GM12801 (cell line): Measurements from ENCODE around the gene PAX6.

Experiments used
- TF ChIP-seq, protein P1 (sequence below): IDR thresholded peaks from one replicate; pipeline ENCODE4 v1.5.1; 2011; ENCODE audit warnings: control low read depth; ENCODE audit not compliant: insufficient read length; ENCODE audit errors: extremely low read depth

The PAX6 gene

GRCh38 chr11:31796499-31797189 is 14.5 kb downstream of the PAX6 start:
- TF ChIP-seq, protein P1, sequence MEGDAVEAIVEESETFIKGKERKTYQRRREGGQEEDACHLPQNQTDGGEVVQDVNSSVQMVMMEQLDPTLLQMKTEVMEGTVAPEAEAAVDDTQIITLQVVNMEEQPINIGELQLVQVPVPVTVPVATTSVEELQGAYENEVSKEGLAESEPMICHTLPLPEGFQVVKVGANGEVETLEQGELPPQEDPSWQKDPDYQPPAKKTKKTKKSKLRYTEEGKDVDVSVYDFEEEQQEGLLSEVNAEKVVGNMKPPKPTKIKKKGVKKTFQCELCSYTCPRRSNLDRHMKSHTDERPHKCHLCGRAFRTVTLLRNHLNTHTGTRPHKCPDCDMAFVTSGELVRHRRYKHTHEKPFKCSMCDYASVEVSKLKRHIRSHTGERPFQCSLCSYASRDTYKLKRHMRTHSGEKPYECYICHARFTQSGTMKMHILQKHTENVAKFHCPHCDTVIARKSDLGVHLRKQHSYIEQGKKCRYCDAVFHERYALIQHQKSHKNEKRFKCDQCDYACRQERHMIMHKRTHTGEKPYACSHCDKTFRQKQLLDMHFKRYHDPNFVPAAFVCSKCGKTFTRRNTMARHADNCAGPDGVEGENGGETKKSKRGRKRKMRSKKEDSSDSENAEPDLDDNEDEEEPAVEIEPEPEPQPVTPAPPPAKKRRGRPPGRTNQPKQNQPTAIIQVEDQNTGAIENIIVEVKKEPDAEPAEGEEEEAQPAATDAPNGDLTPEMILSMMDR: no peak

DNA sequence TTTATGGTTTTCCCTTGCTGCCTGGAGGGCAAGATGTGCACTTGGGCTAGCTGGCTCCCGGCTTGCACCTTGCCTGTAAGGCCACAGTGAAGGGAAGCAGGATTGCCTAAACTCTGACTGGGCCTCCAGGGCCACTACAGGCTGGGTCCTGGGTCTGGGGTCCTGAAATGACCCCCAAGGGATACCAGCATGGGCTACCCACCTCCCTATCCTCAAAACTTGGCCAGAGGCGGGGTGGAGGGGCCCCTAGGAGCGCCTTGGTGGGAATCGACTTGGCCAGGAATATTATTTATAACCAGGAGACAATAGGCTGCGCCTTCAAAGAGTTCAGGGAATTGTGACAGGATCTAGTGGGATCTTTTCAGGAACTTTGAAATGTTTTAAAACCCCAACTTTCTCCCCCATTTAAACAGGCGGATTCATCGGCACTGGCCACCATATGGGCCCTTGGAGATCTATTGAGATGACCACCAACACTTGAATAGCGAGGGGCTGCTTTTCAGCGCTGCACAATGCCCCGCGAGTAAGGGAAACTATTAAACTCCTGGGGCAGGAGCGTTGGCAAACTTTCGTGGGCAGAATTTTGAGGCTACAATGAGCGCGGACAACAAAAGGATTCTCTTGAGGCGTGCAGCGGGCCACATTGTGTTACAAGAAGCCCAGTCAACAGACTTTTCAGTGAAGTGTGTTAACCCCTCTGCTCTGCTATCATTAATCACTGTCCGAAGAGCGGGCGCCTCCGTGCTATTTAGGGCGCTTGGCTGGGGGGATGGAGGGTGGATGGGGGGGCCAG is 15.2 kb downstream of the PAX6 start:
- TF ChIP-seq, protein P1: no peak

DNA sequence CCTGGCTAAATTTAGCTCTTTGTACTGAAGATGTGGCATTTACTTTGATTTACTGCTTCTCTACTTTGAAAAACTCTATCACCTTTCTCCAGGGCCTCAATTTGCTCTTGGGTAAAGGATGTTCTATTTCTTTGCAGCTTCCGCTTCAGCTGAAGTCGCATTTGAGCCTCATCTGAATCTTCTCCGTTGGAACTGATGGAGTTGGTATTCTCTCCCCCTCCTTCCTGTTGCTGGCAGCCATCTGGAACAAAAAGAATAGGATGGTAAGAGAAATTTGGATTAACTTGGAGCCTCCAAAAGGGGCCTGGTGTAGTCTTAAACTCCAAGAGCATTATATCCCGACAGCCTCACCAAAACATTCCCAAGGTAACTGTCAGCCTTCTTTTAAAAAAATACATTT is 16.6 kb downstream of the PAX6 start:
- TF ChIP-seq, protein P1: no peak

DNA sequence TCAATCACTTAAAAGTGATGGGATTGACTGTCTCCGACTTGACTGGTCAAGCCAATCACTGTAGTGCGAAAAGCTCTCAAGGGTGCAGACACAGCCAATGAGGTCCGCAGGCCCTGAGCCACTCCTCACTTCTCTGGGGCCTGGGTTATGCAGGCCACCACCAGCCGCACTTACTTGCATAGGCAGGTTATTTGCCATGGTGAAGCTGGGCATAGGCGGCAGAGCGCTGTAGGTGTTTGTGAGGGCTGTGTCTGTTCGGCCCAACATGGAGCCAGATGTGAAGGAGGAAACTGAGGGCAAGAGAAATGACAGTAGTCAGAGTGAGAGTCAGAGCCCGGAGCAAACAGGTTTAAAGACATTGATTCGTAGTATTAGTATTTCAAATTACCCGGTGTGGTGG is 17.9 kb downstream of the PAX6 start:
- TF ChIP-seq, protein P1: no peak

DNA sequence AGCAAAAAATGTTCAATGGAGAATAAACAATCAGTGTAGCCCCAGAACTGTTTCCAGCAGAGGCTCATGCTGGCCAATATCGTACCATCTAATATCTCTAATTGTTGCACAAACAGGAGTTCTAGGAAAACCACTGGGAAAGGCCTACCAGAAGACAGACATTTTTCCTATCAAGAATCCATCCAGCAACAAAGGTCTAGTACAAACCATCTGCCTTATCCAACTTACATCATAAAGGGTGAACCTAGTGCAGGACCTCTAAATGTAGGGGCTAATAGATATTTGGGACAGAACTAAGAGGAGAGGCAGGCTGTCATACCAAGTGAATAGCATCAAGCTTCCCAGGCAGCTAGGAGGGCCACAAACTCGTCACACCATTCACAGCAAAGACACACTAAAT is 18.7 kb downstream of the PAX6 start:
- TF ChIP-seq, protein P1: no peak

- TF ChIP-seq, protein P1: no peak
Measured at GRCh38 chr11:31792036-31792435, 19.1 kb downstream of the PAX6 start.

DNA sequence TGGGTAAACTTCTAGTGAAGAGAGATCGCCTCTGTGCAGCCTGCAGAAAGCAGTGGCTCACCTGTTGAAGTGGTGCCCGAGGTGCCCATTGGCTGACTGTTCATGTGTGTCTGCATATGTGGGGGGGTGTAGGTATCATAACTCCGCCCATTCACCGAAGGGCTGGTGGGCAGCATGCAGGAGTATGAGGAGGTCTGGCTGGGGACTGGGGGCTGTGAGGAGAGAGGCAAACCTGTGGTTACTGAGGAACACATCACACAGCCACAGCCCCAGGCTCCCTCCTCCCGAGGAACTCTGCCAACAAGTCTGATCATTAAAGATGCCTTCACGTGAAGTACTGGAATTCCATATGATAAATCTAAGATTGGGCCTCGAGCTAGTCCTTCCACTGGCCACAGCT is 20.5 kb downstream of the PAX6 start:
- TF ChIP-seq, protein P1: no peak
